Measurements from ENCODE around the gene NEURL2. TPM values are rescaled to one million over a fixed set of nuclear protein-coding genes. Genes with fewer than 3 reads are reported as not detected.

Gene NEURL2
- total and polyA plus RNA-seq, 10 of the 15 experiments (the other 5 are each of a cell fraction or from before 2014, with no cell fraction given) = 0.53 to 7.0 (median 2.7) TPM

DNA sequence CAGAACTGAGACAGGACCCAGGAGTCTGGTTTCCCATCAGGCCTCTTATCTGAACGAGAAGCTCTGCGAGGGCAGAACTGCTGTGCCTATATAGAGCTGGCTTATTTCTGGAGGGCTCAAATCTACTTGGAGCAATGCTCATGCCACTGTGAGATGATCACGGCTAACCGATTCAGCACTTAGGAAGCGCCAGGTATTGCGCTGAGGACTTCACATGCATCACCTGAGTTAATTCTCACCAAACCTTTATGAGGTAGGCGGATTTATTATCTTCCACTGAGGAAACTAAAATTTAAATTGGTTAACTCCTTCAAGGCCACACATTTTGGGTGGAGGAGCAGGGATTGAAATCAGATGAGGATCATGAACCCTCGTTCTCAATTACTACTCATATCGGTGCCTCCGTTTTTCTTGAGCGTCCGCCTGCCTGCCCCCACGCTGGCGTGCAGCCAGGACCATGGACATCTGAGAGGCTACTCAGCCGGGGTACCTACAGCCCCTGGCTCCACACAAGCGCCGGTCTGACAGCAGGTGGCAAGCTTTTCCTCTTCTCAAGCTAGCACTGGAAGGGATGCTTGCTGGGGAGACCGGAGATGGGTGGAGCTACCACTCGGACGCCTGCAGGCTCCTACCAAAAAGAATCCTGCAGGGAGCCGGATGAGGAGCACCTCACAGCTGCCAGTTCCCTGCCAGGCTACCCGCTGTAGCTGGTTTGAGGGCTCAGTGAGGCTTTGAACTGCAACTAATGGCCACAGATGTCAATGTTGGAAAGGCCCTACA is 42.4 kb upstream of the NEURL2 start:
- ATAC-seq (peak; percentile 57), FAIRE-seq (peak; percentile 23), DNase-seq (ENCODE audit: low read depth, low spot score) (peak; percentile 38)
- 29% methylated on average over 22 of the region's 22 CpGs for WGBS (ENCODE audit: insufficient coverage, insufficient replicate concordance, low lambda C conversion rate, missing lambda C conversion rate)
- Histone ChIP-seq H3K4me1 (ENCODE audit: control insufficient read depth, insufficient read depth, low read length) (peaks cover 5% of the 10 kb centered on the region; the same call in 1 of the 2 replicates), H3K36me3 (ENCODE audit: control insufficient read depth in 2 of 2, insufficient read depth in 2 of 2, low read length in 1 of 2) (peaks cover 2 to 4% of the 10 kb centered on the region in 2 experiments; a peak in 3 of 4 replicates), H3K27me3 (replicated peaks in 1 of 2; ENCODE audit: control insufficient read depth in 2 of 2, insufficient read depth in 2 of 2, low read length in 1 of 2) (no peaks in the 10 kb centered on the region), H3K4me3 (peak overlapping the region; percentile 75), H3K9ac (ENCODE audit: control insufficient read depth, insufficient read depth, low read length) (peak overlapping the region; percentile 97), H2AFZ (ENCODE audit: control insufficient read depth, low read depth, low read length) (peak overlapping the region; percentile 91), H3K79me2 (ENCODE audit: control insufficient read depth, insufficient read depth, low read length) (peaks cover 23% of the 10 kb centered on the region), H4K20me1 (ENCODE audit: control insufficient read depth, insufficient read depth) (no peaks in the 10 kb centered on the region), H3K4me2 (ENCODE audit: control insufficient read depth, insufficient read depth) (peak overlapping the region; percentile 93), H3K27ac (ENCODE audit: control insufficient read depth, insufficient read depth) (peak overlapping the region; percentile 97), H3K9me3 (replicated peaks; ENCODE audit: control insufficient read depth, insufficient read depth, low read length) (no peaks in the 10 kb centered on the region)
- intact Hi-C loops (cut with micrococcal nuclease; ENCODE audit: unreplicated experiment) (loop anchor here (1.0 to 2.0 kb wide), 3 partner anchors 37 to 77 kb away; partner anchors contain the start of genes ACOT8, CTSA, NEURL2 and ZSWIM3), in situ Hi-C loops (cut with MboI) (no loop called here)
- TF ChIP-seq POLR2AphosphoS5 (IDR thresholded peaks at IDR 0.05; ENCODE audit: low read length) (peak; percentile 46; the same call in 1 of the 2 replicates), TCF3 (IDR thresholded peaks at IDR 0.05; ENCODE audit: borderline replicate concordance, insufficient read depth, low read depth, low read length) (no peak), LARP7 (IDR thresholded peaks at IDR 0.05) (no peak), MXI1 (IDR thresholded peaks at IDR 0.05; ENCODE audit: low read depth, low read length) (0 out of 2 replicates have a peak, but pooled peaks have one; percentile 11), GABPA (IDR thresholded peaks at IDR 0.05; ENCODE audit: low read depth) (no peak), MEF2B (IDR thresholded peaks at IDR 0.05; ENCODE audit: partially characterized antibody, poor library complexity, severe bottlenecking) (no peak), NR2C1 (IDR thresholded peaks at IDR 0.05) (no peak), RAD21 (IDR thresholded peaks at IDR 0.05; ENCODE audit: insufficient read depth, low read depth, low read length) (peak; percentile 31), YY1 (IDR thresholded peaks at IDR 0.05; ENCODE audit: low read depth, low read length) (0 out of 2 replicates have a peak, but pooled peaks have one; percentile 11), BACH1 (IDR thresholded peaks at IDR 0.05; ENCODE audit: borderline replicate concordance) (no peak; the same call in 1 of the 2 replicates), EGR1 (IDR thresholded peaks at IDR 0.05; ENCODE audit: borderline replicate concordance in 1 of 2, low read depth in 2 of 2, low read length in 2 of 2) (0 out of 3 replicates have a peak, but pooled peaks of 1 of the 2 experiments have one; percentile 15), IRF4 (IDR thresholded peaks at IDR 0.05; ENCODE audit: low read depth, low read length) (no peak), SMC3 (IDR thresholded peaks at IDR 0.05; ENCODE audit: borderline replicate concordance, low read length) (peak; percentile 33; the same call in 1 of the 2 replicates)
- TF ChIP-seq, protein P1, sequence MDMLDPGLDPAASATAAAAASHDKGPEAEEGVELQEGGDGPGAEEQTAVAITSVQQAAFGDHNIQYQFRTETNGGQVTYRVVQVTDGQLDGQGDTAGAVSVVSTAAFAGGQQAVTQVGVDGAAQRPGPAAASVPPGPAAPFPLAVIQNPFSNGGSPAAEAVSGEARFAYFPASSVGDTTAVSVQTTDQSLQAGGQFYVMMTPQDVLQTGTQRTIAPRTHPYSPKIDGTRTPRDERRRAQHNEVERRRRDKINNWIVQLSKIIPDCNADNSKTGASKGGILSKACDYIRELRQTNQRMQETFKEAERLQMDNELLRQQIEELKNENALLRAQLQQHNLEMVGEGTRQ (IDR thresholded peaks at IDR 0.05; ENCODE audit: borderline replicate concordance, low read depth, low read length) = no peak
- TF ChIP-seq, protein P2, sequence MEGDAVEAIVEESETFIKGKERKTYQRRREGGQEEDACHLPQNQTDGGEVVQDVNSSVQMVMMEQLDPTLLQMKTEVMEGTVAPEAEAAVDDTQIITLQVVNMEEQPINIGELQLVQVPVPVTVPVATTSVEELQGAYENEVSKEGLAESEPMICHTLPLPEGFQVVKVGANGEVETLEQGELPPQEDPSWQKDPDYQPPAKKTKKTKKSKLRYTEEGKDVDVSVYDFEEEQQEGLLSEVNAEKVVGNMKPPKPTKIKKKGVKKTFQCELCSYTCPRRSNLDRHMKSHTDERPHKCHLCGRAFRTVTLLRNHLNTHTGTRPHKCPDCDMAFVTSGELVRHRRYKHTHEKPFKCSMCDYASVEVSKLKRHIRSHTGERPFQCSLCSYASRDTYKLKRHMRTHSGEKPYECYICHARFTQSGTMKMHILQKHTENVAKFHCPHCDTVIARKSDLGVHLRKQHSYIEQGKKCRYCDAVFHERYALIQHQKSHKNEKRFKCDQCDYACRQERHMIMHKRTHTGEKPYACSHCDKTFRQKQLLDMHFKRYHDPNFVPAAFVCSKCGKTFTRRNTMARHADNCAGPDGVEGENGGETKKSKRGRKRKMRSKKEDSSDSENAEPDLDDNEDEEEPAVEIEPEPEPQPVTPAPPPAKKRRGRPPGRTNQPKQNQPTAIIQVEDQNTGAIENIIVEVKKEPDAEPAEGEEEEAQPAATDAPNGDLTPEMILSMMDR (IDR thresholded peaks at IDR 0.05 in 2 of 3, conservative IDR thresholded peaks at IDR 0.05 in 1 of 3; ENCODE audit: control insufficient read depth in 2 of 3, extremely low read depth in 1 of 3, insufficient read depth in 1 of 3, low read depth in 3 of 3, low read length in 3 of 3) = peak; percentile 28 to 67 (median 49); a peak in 4 of 6 replicates
- ChIA-PET RAD21 (ENCODE audit: unreplicated experiment) (interaction anchor here (0.7 to 5.5 kb wide), 14 partner anchors 9 to 154 kb away, joined by 3 to 66 read pairs (median 7); partner anchors contain the start of gene ZSWIM1), POLR2A (interaction anchor here (0.6 to 2.9 kb wide), 13 partner anchors 10 to 137 kb away, joined by 3 to 50 read pairs (median 9); partner anchors contain the start of genes ACOT8, CTSA, NEURL2 and PLTP), CTCF (interaction anchor here (0.6 to 6.5 kb wide), 22 partner anchors 9 to 473 kb away, joined by 3 to 79 read pairs (median 4); partner anchors contain the start of genes ELMO2 and ZSWIM1), SMC1A (ENCODE audit: uncharacterized antibody, unreplicated experiment) (interaction anchor here (1.0 to 4.1 kb wide), 9 partner anchors 14 to 134 kb away, joined by 3 to 33 read pairs (median 5); partner anchors contain the start of gene SNX21)
- BruUV-seq (replicated peaks) = no TSS peak
